NCI-H1048 (cell line): ENCODE data around the gene TTC23.
A peak's percentile ranks its signal among the peaks of the same experiment; 100 is the strongest.
"Not testable (repeated sequence)": the region's sequence is repeated elsewhere in the genome, so short reads cannot be mapped to it uniquely, and the experiment has no call there.

Experiments used
- DNase-seq: peaks from one replicate; lab custom pipeline; 2025; lab: John Stamatoyannopoulos, UW

The TTC23 gene

GRCh38 chr15:99197856-99198255 lies 51.5 kb downstream of the TTC23 start:
- no peak for DNase-seq

- DNase-seq, result not testable (repeated sequence)
These were observed 57.2 kb downstream of the TTC23 start for GRCh38 chr15:99192181-99192580.

GRCh38 chr15:99187936-99188335 lies 61.4 kb downstream of the TTC23 start:
- no peak for DNase-seq

- peak; percentile 61 for DNase-seq
These were observed 63.8 kb downstream of the TTC23 start for GRCh38 chr15:99185414-99186130.

- DNase-seq, result no peak
These were observed 66.6 kb downstream of the TTC23 start for GRCh38 chr15:99182791-99183190.

GRCh38 chr15:99181545-99181971 lies 67.8 kb downstream of the TTC23 start:
- no peak for DNase-seq

GRCh38 chr15:99180964-99181306 lies 68.4 kb downstream of the TTC23 start:
- DNase-seq, result no peak

GRCh38 chr15:99180086-99180963 lies 69.1 kb downstream of the TTC23 start:
- no peak for DNase-seq

GRCh38 chr15:99177679-99178078 lies 71.7 kb downstream of the TTC23 start:
- DNase-seq, result no peak

- no peak for DNase-seq
These were observed 72.6 kb downstream of the TTC23 start for GRCh38 chr15:99176757-99177156.

- no peak for DNase-seq
These were observed 74.6 kb downstream of the TTC23 start for GRCh38 chr15:99174567-99175395.

- no peak for DNase-seq
These were observed 76.4 kb downstream of the TTC23 start for GRCh38 chr15:99172989-99173388.

- no peak for DNase-seq
These were observed 77.2 kb downstream of the TTC23 start for GRCh38 chr15:99172171-99172570.

- DNase-seq, result no peak
These were observed 78.8 kb downstream of the TTC23 start for GRCh38 chr15:99170476-99171065.

- no peak for DNase-seq
These were observed 79.5 kb downstream of the TTC23 start for GRCh38 chr15:99169769-99170311.

- DNase-seq, result no peak
These were observed 80.5 kb downstream of the TTC23 start for GRCh38 chr15:99168601-99169580.

- no peak for DNase-seq
These were observed 81.7 kb downstream of the TTC23 start for GRCh38 chr15:99167640-99168039.

- DNase-seq, result no peak
These were observed 82.2 kb downstream of the TTC23 start for GRCh38 chr15:99167201-99167600.

GRCh38 chr15:99165956-99166689 lies 83.3 kb downstream of the TTC23 start:
- DNase-seq, result no peak
